Esophagus (tissue), 2 donors: Measurements from ENCODE around the gene INPP4B. TPM values are rescaled to one million over a fixed set of nuclear protein-coding genes. Genes with fewer than 3 reads are reported as not detected.

Source experiments
- H3K27ac ChIP-seq, 2 donors: one replicate each; pipeline ENCODE4 v1.5.1; 2013; ENCODE audit warnings: low read depth in 2 of 2, mild to moderate bottlenecking in 2 of 2, inconsistent platforms in 1 of 2, low read length in 1 of 2, moderate library complexity in 1 of 2
- H3K27me3 ChIP-seq, 2 donors: one replicate each; pipeline ENCODE4 v1.6.1; 2013; ENCODE audit warnings: low read length in 2 of 2, control low read depth in 1 of 2, mild to moderate bottlenecking in 1 of 2; ENCODE audit not compliant: insufficient read depth in 2 of 2, control insufficient read depth in 1 of 2
- H3K36me3 ChIP-seq, 2 donors: one replicate each; pipeline ENCODE4 v1.6.1; 2013; ENCODE audit warnings: low read length in 1 of 2; ENCODE audit not compliant: control insufficient read depth in 2 of 2, insufficient read depth in 2 of 2
- H3K4me1 ChIP-seq, 2 donors: one replicate each; pipeline ENCODE4 v1.6.1; 2013; ENCODE audit warnings: low read length in 1 of 2; ENCODE audit not compliant: control insufficient read depth in 2 of 2, insufficient read depth in 2 of 2
- H3K4me3 ChIP-seq, 2 donors: one replicate each; pipeline ENCODE4 v1.5.1; 2013; ENCODE audit warnings: low read length in 2 of 2, mild to moderate bottlenecking in 2 of 2, low read depth in 1 of 2, moderate library complexity in 1 of 2
- H3K9me3 ChIP-seq, 2 donors: one replicate each; pipeline ENCODE4 v1.6.1; 2013; ENCODE audit warnings: mild to moderate bottlenecking in 2 of 2, low read depth in 1 of 2, low read length in 1 of 2, moderate library complexity in 1 of 2; ENCODE audit not compliant: control insufficient read depth in 2 of 2, insufficient read depth in 1 of 2
- WGBS, 2 donors: extraction: QIAGEN DNeasy Blood & Tissue Kit; methylation state at CpG; one replicate each; pipeline ENCODE4 v1.1.7; 2013; 5-methylcytosine and 5-hydroxymethylcytosine counted together
- polyA plus RNA-seq, 2 donors: library from polyadenylated mRNA; stranded (reverse); fragments of 200-250 nt; gene quantifications; one replicate each; pipeline ENCODE4 v1.2.3, GENCODE V29; 2013
- donor health status: healthy with polysubstance abuse.
- donor health status: Bipolar disorder and iron deficiency.

INPP4B gene
- polyA plus RNA-seq, 2 donors = 2.5 to 4.4 TPM

- Histone ChIP-seq H3K27me3 (no peaks in the 10 kb centered on the region), H3K4me1 (peaks cover 0 to 3% of the 10 kb centered on the region in 2 donors), H3K27ac (no peak overlapping the region), H3K9me3 (no peaks in the 10 kb centered on the region), H3K36me3 (no peaks in the 10 kb centered on the region), H3K4me3 (no peak overlapping the region)
- 76 to 83% methylated on average over 2 of the region's 2 CpGs for WGBS, 2 donors
Observed at GRCh38 chr4:142378179-142378578, 467.9 kb downstream of the INPP4B start.

GRCh38 chr4:142377342-142378091 is 468.6 kb downstream of the INPP4B start:
- Histone ChIP-seq H3K4me1 (peaks cover 0 to 3% of the 10 kb centered on the region in 2 donors), H3K9me3 (no peaks in the 10 kb centered on the region), H3K4me3 (no peak overlapping the region), H3K27me3 (no peaks in the 10 kb centered on the region), H3K36me3 (no peaks in the 10 kb centered on the region), H3K27ac (no peak overlapping the region)
- WGBS, 2 donors = 76 to 79% methylated on average over 3 of the region's 3 CpGs

- no peaks in the 10 kb centered on the region for H3K36me3 ChIP-seq
- peaks cover 0 to 3% of the 10 kb centered on the region in 2 donors for H3K4me1 ChIP-seq
- no peaks in the 10 kb centered on the region for H3K27me3 ChIP-seq
- no peaks in the 10 kb centered on the region for H3K9me3 ChIP-seq
- H3K4me3 ChIP-seq = no peak overlapping the region
- WGBS, 2 donors = 91 to 100% methylated on average over 1 of the region's 1 CpG
- H3K27ac ChIP-seq = no peak overlapping the region
Observed at GRCh38 chr4:142376204-142376603, 469.9 kb downstream of the INPP4B start.

GRCh38 chr4:142373610-142374009 is 472.5 kb downstream of the INPP4B start:
- 10 to 33% methylated on average over 2 of the region's 2 CpGs for WGBS, 2 donors
- no peak overlapping the region for H3K4me3 ChIP-seq
- no peaks in the 10 kb centered on the region for H3K27me3 ChIP-seq
- H3K4me1 ChIP-seq = no peaks in the 10 kb centered on the region
- H3K9me3 ChIP-seq = no peaks in the 10 kb centered on the region
- H3K36me3 ChIP-seq = no peaks in the 10 kb centered on the region
- no peak overlapping the region for H3K27ac ChIP-seq

- H3K36me3 ChIP-seq = no peaks in the 10 kb centered on the region
- WGBS, 2 donors = 87 to 90% methylated on average over 2 of the region's 2 CpGs
- H3K27ac ChIP-seq = no peak overlapping the region
- H3K4me1 ChIP-seq = no peaks in the 10 kb centered on the region
- no peaks in the 10 kb centered on the region for H3K27me3 ChIP-seq
- no peaks in the 10 kb centered on the region for H3K9me3 ChIP-seq
- H3K4me3 ChIP-seq = no peak overlapping the region
Observed at GRCh38 chr4:142372530-142373260, 473.4 kb downstream of the INPP4B start.

- Histone ChIP-seq H3K4me3 (no peak overlapping the region), H3K4me1 (no peaks in the 10 kb centered on the region), H3K9me3 (no peaks in the 10 kb centered on the region), H3K27ac (no peak overlapping the region), H3K27me3 (no peaks in the 10 kb centered on the region), H3K36me3 (no peaks in the 10 kb centered on the region)
- WGBS, 2 donors = 93 to 94% methylated on average over 3 of the region's 3 CpGs
Observed at GRCh38 chr4:142369141-142369540, 477.0 kb downstream of the INPP4B start.

GRCh38 chr4:142367418-142368180 is 478.5 kb downstream of the INPP4B start:
- WGBS, 2 donors = 51 to 54% methylated on average over 6 of the region's 6 CpGs
- no peaks in the 10 kb centered on the region for H3K4me1 ChIP-seq
- no peaks in the 10 kb centered on the region for H3K27me3 ChIP-seq
- H3K36me3 ChIP-seq = no peaks in the 10 kb centered on the region
- no peaks in the 10 kb centered on the region for H3K9me3 ChIP-seq
- no peak overlapping the region for H3K4me3 ChIP-seq
- H3K27ac ChIP-seq = no peak overlapping the region

DNA sequence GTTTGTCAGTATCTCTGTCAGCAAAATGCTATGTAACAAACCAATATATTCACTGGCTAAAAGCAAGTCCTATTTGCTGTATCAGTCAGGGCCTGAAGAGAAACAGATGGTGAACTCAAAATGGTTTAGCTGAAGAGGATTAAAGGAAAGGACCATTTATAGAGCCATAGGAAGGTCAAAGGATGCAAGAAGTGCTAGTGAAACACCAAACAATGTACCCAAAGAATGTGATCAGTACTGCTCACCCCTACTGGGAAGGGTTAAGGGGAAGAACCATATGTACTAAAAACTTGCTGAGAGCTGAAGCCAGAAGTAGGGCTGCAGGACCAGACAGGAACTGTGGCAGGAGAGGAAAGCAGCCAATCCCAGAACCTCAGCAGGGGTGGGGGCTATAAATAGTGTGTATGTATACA is 479.3 kb downstream of the INPP4B start:
- Histone ChIP-seq H3K36me3 (no peaks in the 10 kb centered on the region), H3K27ac (no peak overlapping the region), H3K4me3 (no peak overlapping the region), H3K4me1 (no peaks in the 10 kb centered on the region), H3K9me3 (no peaks in the 10 kb centered on the region), H3K27me3 (no peaks in the 10 kb centered on the region)

- Histone ChIP-seq H3K27me3 (no peaks in the 10 kb centered on the region), H3K9me3 (no peaks in the 10 kb centered on the region), H3K4me3 (no peak overlapping the region), H3K36me3 (no peaks in the 10 kb centered on the region), H3K27ac (no peak overlapping the region), H3K4me1 (no peaks in the 10 kb centered on the region)
- 26 to 31% methylated on average over 1 of the region's 1 CpG for WGBS, 2 donors
Observed at GRCh38 chr4:142365391-142365790, 480.7 kb downstream of the INPP4B start.
